ENCODE data around the gene NOXRED1.
A peak's percentile ranks its signal among the peaks of the same experiment; 100 is the strongest.
"Not testable (repeated sequence)": the region's sequence is repeated elsewhere in the genome, so short reads cannot be mapped to it uniquely, and the experiment has no call there.

Gene NOXRED1

GRCh38 chr14:77423423-77423822 is at the start of gene NOXRED1:
Gene NOXRED1 (minus strand): TSS chr14:77423523. CDS start chr14:77422889, 634 bp downstream.
- DNase-seq = no peak

- peak; percentile 85 for DNase-seq
Measured at GRCh38 chr14:77470224-77470870, 47.0 kb upstream of the NOXRED1 start.

DNA sequence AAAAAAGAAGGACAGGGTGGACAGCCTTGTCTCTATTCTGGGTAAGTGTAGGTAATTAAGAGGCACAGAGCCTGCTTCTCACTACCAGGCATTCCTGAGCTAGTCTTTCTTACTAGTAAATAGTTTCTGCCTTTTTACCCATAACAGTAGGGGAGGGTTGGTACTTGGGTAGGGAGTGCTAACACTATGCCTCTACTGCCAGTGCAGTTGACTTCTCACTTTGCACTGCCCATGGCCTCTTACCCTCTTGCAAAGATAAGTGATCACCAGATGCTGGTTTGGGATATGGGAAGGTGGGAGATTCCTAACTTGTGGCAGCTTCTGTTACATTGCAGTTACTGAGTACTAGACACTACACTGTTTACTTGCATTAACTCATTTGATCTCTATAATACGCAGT is 46.2 kb upstream of the NOXRED1 start:
- peak; percentile 43 for DNase-seq

DNA sequence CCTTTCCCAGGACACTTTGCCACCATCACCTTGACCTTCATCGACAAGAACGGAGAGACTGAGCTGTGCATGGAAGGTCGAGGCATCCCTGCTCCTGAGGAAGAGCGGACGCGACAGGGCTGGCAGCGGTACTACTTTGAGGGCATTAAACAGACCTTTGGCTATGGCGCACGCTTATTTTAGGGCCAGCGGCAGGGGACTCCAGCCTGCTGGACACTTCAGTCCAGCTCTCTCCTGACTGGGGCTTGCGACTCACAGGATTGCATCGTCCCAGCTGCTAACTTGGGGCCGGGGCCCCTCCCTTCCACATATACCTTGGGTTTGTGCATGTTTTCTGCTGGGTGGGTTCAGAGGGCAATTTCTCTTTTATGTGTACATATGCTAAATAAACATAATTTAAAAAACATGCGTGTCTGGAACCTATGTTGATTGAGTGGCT is 45.8 kb upstream of the NOXRED1 start:
- peak; percentile 43 for DNase-seq

DNA sequence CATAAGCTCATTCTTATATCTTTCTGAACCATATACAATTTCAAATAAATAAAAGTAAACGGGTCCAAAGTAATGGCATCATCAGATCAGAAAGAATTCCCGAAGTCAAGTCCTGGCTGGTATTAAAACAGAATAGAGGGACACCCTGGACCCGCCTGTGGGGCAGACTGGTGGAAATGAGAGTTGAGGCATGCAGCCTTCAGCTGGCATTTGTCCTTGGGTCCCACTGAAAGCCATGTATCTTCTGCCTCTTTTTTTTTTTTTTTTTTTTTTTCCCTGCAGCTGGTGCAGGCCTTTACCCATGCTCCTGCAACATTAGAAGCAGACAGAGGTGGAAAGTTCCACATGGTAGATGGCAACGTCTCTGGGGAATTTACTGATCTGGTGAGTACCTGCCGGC is 44.5 kb upstream of the NOXRED1 start:
- peak; percentile 28 for DNase-seq

DNA sequence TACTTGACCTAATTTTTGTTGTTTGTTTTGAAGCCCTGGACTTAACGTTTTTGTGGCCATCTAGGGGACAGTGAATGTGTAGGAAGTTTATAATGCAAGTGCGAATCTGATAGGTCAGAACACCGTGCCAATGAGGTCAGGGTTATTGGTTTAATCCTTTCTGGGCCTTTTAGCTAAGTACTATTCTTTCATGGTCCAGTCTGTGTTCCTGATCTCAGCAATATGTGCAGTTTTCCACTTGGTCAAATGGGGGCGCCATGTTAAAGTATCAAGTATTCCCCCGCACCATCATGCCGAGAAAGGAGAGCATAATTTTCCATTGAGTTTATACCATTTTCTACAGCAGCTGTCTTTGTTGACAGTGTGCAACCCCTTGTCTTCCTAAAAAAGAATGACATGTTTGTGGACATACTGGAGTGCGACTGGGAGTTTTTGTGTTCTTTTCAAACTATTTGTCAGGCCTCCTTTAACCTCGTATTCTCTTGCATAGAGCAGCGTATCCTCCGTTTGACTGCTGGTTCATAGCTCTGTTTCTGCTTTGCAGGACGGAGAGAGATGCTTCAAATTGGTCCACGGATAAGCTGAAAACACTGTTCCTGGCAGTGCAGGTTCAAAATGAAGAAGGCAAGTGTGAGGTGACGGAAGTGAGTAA is 35.9 kb upstream of the NOXRED1 start:
- peak; percentile 81 for DNase-seq

GRCh38 chr14:77458249-77458950 is 35.1 kb upstream of the NOXRED1 start:
- peak; percentile 67 for DNase-seq

- DNase-seq = peak; percentile 100
Measured at GRCh38 chr14:77457522-77458248, 34.4 kb upstream of the NOXRED1 start, which contains the start of the genes AHSA1 and VIPAS39. Gene AHSA1 (plus strand): TSS chr14:77458093. CDS start chr14:77458190, 97 bp downstream. Gene VIPAS39 (minus strand): TSS chr14:77457601. CDS start chr14:77454102, 3,499 bp downstream.

- peak; percentile 69 for DNase-seq
Measured at GRCh38 chr14:77457115-77457521, 33.8 kb upstream of the NOXRED1 start.

DNA sequence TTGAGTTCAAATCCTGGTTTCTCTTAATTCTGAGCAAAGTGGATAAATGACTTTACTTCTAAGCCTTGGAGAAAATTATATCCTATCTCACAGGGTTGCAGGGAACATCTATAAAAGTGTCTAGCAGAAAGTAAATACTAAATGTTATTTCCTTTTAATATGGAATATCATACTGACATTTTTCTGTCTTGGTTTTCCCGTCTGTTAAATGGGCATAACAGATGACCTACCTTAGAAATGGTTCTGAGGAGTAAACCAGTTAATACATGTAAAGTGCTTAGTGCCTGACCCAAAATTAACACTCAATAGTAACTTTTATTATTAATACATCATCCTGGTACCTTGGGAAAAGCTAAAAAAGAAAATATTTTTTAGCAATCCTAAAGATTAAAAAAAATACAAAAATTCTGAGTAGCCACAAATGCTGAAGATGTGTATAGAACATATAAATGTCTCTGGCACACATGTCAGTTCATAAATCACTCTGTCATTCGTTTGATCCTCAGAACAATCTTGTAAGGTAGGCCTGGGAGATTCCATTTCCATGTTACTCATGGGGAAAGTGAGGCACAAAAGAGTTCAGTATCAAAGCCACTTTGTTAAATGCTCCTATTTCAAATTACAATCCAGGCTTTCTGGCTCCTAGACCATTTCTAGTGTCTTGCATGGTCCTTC is 32.8 kb upstream of the NOXRED1 start:
- DNase-seq = no peak

GRCh38 chr14:77442196-77442595 is 18.9 kb upstream of the NOXRED1 start:
- no peak for DNase-seq

GRCh38 chr14:77439861-77440260 is 16.5 kb upstream of the NOXRED1 start:
- no peak for DNase-seq

DNA sequence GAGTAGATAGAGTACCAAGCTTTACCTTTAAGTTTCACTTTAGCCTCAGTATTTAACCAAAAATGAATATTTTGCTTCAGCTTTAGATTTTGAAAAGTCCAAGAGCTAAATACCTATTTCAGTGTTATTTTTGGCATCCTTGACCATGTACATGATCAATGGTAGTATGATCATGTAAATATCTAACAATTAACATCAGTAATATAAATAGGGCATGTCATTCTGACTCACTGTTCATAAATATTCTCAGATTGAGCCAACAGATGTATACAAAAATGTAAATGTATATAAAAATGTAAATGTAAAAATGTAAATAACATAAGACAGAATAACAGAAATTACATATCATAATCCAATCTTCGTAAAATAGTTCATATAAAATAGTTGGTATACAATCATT is 15.3 kb upstream of the NOXRED1 start:
- no peak for DNase-seq

DNA sequence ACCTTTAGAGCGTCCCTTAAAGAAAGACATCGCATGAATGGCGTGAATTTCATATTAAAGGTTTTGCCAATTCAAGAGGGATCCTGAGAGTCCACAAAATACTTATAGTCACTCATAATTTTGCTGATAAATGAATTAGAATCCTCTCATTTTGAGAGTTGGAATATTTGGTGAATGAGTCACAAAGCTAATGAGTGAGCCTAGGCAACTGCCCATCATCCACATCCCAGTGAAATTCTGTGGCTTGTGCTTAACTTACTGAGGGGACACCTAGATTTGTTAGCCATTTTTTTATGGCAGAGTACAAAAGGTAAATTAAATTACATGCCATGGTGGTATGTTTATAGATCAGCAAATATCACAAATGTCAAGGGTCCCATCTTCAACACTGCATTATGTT is 12.7 kb upstream of the NOXRED1 start:
- DNase-seq = no peak

GRCh38 chr14:77426396-77426795 is 3.1 kb upstream of the NOXRED1 start:
- DNase-seq = no peak

- no peak for DNase-seq
Measured at GRCh38 chr14:77424862-77425261, 1.5 kb upstream of the NOXRED1 start.

- DNase-seq = no peak
Measured at GRCh38 chr14:77421201-77421600, 2.1 kb downstream of the NOXRED1 start.

DNA sequence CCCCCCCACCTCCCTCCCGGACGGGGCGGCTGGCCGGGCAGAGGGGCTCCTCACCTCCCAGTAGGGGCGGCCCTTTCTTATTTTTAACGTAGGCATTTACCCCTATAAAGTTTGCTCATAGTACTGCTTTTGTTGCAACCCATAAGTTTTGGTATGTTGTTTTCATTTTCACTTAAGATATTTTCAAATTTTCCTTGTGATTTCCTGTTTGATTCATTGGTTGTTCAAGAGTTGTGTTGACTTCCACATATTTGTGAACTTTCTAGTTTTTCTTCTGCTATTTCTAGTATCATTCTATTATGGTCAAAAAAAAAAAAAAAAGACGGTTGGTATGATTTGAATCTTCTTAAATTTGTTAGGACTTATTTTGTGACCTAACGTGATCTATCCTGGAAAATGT is 6.5 kb downstream of the NOXRED1 start:
- no peak for DNase-seq

- DNase-seq = not testable (repeated sequence)
Measured at GRCh38 chr14:77416098-77416497, 7.2 kb downstream of the NOXRED1 start.

DNA sequence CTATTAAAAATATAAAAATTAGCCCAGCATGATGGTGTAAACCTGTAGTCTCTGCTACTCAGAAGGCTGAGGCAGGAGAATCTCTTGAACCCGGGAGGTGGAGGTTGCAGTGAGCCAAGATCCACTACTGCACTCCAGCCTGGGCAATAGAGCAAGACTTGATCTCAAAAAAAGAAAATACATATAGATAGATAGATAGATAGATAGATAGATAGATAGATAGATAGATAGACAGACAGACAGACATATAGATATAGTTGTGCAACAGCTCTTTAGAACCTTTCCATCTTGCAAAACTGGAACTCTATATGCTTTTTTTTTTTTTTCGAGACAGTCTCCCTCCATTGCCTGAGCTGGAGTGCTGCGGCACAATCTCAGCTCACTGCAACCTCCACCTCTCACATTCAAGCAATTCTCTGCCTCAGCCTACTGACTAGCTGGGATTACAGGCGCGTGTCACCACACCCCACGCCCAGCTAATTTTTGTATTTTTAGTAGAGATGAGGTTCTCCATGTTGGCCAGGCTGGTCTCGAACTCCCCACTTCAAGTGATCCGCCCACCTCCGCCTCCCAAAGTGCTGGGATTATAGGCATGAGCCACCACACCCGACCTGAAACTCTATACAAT is 7.8 kb downstream of the NOXRED1 start:
- not testable (repeated sequence) for DNase-seq

DNA sequence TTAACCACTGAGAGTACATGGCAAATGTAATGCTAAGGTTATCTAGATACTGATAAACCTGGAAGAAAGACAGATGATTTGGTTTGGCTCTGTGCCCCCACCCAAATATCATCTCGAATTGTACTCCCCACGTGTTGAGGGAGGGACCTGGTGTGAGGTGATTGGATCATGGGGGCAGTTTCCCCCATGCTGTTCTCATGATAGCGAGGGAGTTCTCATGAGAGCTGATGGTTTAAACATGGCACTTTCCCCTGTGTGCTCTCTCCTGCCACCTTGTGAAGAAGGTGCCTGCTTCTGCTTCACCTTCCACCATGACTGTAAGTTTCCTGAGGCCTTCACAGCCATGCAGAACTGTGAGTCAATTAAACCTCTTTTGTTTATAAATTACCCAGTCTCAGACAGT is 14.2 kb downstream of the NOXRED1 start:
- DNase-seq = peak; percentile 56

- no peak for DNase-seq
Measured at GRCh38 chr14:77407158-77407557, 16.2 kb downstream of the NOXRED1 start.
